ENCODE results near the gene KRT33A. TPM values are rescaled to one million over a fixed set of nuclear protein-coding genes. Genes with fewer than 3 reads are reported as not detected.

The KRT33A gene
- polyA plus RNA-seq, 3 donors, result not detected

DNA sequence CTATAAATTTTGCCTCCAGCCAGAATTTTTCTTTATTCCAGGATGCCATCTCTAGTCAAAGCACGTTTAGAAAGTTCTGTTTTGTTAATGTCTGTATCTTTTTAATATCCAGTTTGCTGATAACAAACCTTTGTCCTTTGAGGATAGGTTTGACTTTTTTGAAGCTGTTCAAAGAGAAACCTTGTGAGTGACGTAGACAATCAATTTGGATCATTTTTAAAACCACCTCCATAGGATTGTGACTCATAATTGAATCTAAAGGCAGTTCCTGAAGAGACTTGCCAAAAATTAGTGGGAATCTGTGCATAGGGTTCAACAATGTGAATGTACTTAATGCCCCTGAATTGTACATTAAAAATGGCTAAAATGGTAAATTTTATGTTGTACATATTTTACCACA is 40.9 kb upstream of the KRT33A start:
- H3K27me3 Mint-ChIP-seq (ENCODE audit: low read depth in 3 of 3), result peaks cover 2 to 22% (median 6%) of the 10 kb centered on the region in 3 donors
- no peaks in the 10 kb centered on the region for H3K36me3 Mint-ChIP-seq
- Histone ChIP-seq H3K9me3 (replicated peaks in 1 of 2; ENCODE audit: control insufficient read depth in 1 of 2, insufficient read depth in 1 of 2, low read length in 2 of 2) (peaks cover 2 to 11% of the 10 kb centered on the region in 2 donors), H3K4me2 (replicated peaks; ENCODE audit: extremely low read depth, low read length, poor library complexity, severe bottlenecking) (no peak overlapping the region), H3K36me3 (replicated peaks in 1 of 2; ENCODE audit: control insufficient read depth in 1 of 2, insufficient read depth in 2 of 2, low read length in 2 of 2) (no peaks in the 10 kb centered on the region), H3K27me3 (ENCODE audit: control insufficient read depth in 2 of 2, insufficient read depth in 2 of 2, low read length in 2 of 2) (peaks cover 2 to 12% of the 10 kb centered on the region in 2 donors), H3K4me3 (replicated peaks in 1 of 3; ENCODE audit: low read depth in 2 of 3, low read length in 3 of 3) (no peak overlapping the region), H3K4me1 (ENCODE audit: control insufficient read depth in 1 of 2, insufficient read depth in 2 of 2, low read length in 2 of 2) (no peaks in the 10 kb centered on the region), H4K20me1 (ENCODE audit: insufficient read depth, low read length) (no peaks in the 10 kb centered on the region), H3K9ac (ENCODE audit: insufficient read depth, low read length, poor library complexity, severe bottlenecking) (no peak overlapping the region), H2AFZ (ENCODE audit: insufficient read depth, low read depth, low read length, poor library complexity, severe bottlenecking) (no peak overlapping the region), H3K79me2 (ENCODE audit: insufficient read depth, low read length) (no peaks in the 10 kb centered on the region), H3K27ac (ENCODE audit: low read depth in 1 of 2, low read length in 2 of 2) (no peak overlapping the region)
- no CpG with 5 or more reads among the region's 2 CpGs for WGBS (ENCODE audit: insufficient coverage)
- peaks cover 3 to 13% (median 9%) of the 10 kb centered on the region in 7 donors for H3K9me3 Mint-ChIP-seq
- H3K27ac Mint-ChIP-seq, result no peak overlapping the region
- intact Hi-C loops (cut with micrococcal nuclease), result no loop called here
- no peak overlapping the region for H3K4me3 Mint-ChIP-seq
- DNase-seq, result no peak
- TF ChIP-seq, protein P1, sequence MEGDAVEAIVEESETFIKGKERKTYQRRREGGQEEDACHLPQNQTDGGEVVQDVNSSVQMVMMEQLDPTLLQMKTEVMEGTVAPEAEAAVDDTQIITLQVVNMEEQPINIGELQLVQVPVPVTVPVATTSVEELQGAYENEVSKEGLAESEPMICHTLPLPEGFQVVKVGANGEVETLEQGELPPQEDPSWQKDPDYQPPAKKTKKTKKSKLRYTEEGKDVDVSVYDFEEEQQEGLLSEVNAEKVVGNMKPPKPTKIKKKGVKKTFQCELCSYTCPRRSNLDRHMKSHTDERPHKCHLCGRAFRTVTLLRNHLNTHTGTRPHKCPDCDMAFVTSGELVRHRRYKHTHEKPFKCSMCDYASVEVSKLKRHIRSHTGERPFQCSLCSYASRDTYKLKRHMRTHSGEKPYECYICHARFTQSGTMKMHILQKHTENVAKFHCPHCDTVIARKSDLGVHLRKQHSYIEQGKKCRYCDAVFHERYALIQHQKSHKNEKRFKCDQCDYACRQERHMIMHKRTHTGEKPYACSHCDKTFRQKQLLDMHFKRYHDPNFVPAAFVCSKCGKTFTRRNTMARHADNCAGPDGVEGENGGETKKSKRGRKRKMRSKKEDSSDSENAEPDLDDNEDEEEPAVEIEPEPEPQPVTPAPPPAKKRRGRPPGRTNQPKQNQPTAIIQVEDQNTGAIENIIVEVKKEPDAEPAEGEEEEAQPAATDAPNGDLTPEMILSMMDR (IDR thresholded peaks at IDR 0.05), result no peak
- no peaks in the 10 kb centered on the region for H3K4me1 Mint-ChIP-seq

DNA sequence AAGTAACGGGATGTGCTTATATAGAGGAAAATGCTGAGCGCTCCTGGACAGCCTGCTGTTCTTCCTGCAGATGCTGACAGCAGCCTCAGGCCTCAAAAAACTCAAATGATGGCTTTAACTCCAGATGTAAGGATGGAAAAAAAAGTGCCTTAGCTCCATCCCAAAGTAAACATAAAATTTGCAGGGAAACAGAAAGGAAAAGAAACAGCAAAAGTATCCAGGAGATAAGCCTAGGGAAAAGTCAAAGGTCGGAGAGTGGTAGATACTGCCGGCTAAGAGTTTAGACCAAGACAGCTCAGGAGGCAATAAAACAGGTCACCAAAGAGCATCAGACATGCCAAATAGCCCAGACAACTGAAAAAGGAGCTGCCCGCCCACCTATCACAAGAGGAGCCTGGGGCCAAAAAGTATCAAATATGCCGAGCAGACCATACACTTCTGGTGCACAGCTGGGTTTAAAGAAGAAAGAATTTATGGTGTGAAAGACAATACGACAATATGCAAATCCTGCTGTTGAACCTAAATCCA is 39.8 kb upstream of the KRT33A start:
- Histone ChIP-seq H3K4me3 (replicated peaks in 1 of 3; ENCODE audit: low read depth in 2 of 3, low read length in 3 of 3) (no peak overlapping the region), H4K20me1 (ENCODE audit: insufficient read depth, low read length) (no peaks in the 10 kb centered on the region), H2AFZ (ENCODE audit: insufficient read depth, low read depth, low read length, poor library complexity, severe bottlenecking) (no peak overlapping the region), H3K27me3 (ENCODE audit: control insufficient read depth in 2 of 2, insufficient read depth in 2 of 2, low read length in 2 of 2) (peaks cover 2 to 12% of the 10 kb centered on the region in 2 donors), H3K79me2 (ENCODE audit: insufficient read depth, low read length) (no peaks in the 10 kb centered on the region), H3K9ac (ENCODE audit: insufficient read depth, low read length, poor library complexity, severe bottlenecking) (no peak overlapping the region), H3K27ac (ENCODE audit: low read depth in 1 of 2, low read length in 2 of 2) (no peak overlapping the region), H3K9me3 (replicated peaks in 1 of 2; ENCODE audit: control insufficient read depth in 1 of 2, insufficient read depth in 1 of 2, low read length in 2 of 2) (peaks cover 8 to 11% of the 10 kb centered on the region in 2 donors), H3K4me1 (ENCODE audit: control insufficient read depth in 1 of 2, insufficient read depth in 2 of 2, low read length in 2 of 2) (no peaks in the 10 kb centered on the region), H3K4me2 (replicated peaks; ENCODE audit: extremely low read depth, low read length, poor library complexity, severe bottlenecking) (no peak overlapping the region), H3K36me3 (replicated peaks in 1 of 2; ENCODE audit: control insufficient read depth in 1 of 2, insufficient read depth in 2 of 2, low read length in 2 of 2) (no peaks in the 10 kb centered on the region)
- whole genome bisulfite sequencing (ENCODE audit: insufficient coverage), result 52% methylated on average over 4 of the region's 7 CpGs
- Mint-ChIP-seq H3K36me3 (no peaks in the 10 kb centered on the region), H3K27ac (no peak overlapping the region), H3K27me3 (ENCODE audit: low read depth in 3 of 3) (peaks cover 2 to 21% (median 6%) of the 10 kb centered on the region in 3 donors), H3K9me3 (peaks cover 4 to 19% (median 11%) of the 10 kb centered on the region in 7 donors), H3K4me1 (no peaks in the 10 kb centered on the region), H3K4me3 (no peak overlapping the region)
- TF ChIP-seq, protein P1 (IDR thresholded peaks at IDR 0.05), result no peak
- no peak for DNase-seq
- intact Hi-C loops (cut with micrococcal nuclease), result no loop called here
